Cardiac muscle cell (in vitro differentiated cells and primary cell): ENCODE measurements around the gene TPM4. TPM values are rescaled to one million over a fixed set of nuclear protein-coding genes. Genes with fewer than 3 reads are reported as not detected.

Experiments
- DNase-seq, 2 donors: peaks; one replicate each; pipeline versions ENCODE4 v3.0.0 to v3.0.0-alpha.2; 2010 to 2017; ENCODE audit warnings: low read depth in 1 of 2, low spot score in 1 of 2
- H3K27ac ChIP-seq: fragments of 200-600 bp; sonication (generic); 2 replicates; pipeline ENCODE4 v1.5.1; 2016
- H3K27me3 ChIP-seq: fragments of 200-600 bp; sonication (generic); 2 replicates; pipeline ENCODE4 v1.6.0; 2016; ENCODE audit warnings: control low read depth
- H3K36me3 ChIP-seq: fragments of 200-600 bp; sonication (generic); 2 replicates; pipeline ENCODE4 v1.5.1; 2016; ENCODE audit warnings: control low read depth
- H3K4me1 ChIP-seq: fragments of 200-600 bp; sonication (generic); 2 replicates; pipeline ENCODE4 v1.8.1; 2017; ENCODE audit warnings: low read depth, mild to moderate bottlenecking, mixed run types
- H3K4me3 ChIP-seq: fragments of 200-600 bp; sonication (generic); 2 replicates; pipeline ENCODE4 v1.5.1; 2016; ENCODE audit warnings: mild to moderate bottlenecking
- H3K9me3 ChIP-seq: fragments of 200-600 bp; sonication (generic); 2 replicates; pipeline ENCODE4 v1.5.1; 2017; ENCODE audit warnings: low read depth, mild to moderate bottlenecking, control low read depth
- polyA plus RNA-seq: library from polyadenylated mRNA; unstranded; fragments of >200 nt; fragmentation: Nextera tagmentation; extraction: Ambion mirVana; gene quantifications from 2 replicates; pipeline ENCODE4 v1.2.1, GENCODE V29; 2016
- total RNA-seq: library from RNA; depleted of rRNA; stranded (reverse); fragments of >200 nt; gene quantifications from 2 replicates; pipeline ENCODE4 v1.2.3, GENCODE V29; 2016
- TF ChIP-seq, protein P1 (sequence below): IDR thresholded peaks from 2 replicates; pipeline ENCODE4 v1.5.1; 2012; ENCODE audit warnings: low read depth, mild to moderate bottlenecking, low read length

The TPM4 gene
- total and polyA plus RNA-seq, 2 experiments from 2014 or later, result 118 to 268 TPM

GRCh38 chr19:16035601-16036297, 40.5 kb upstream of the TPM4 start:
- no peak overlapping the region for H3K4me3 ChIP-seq
- TF ChIP-seq, protein P1, sequence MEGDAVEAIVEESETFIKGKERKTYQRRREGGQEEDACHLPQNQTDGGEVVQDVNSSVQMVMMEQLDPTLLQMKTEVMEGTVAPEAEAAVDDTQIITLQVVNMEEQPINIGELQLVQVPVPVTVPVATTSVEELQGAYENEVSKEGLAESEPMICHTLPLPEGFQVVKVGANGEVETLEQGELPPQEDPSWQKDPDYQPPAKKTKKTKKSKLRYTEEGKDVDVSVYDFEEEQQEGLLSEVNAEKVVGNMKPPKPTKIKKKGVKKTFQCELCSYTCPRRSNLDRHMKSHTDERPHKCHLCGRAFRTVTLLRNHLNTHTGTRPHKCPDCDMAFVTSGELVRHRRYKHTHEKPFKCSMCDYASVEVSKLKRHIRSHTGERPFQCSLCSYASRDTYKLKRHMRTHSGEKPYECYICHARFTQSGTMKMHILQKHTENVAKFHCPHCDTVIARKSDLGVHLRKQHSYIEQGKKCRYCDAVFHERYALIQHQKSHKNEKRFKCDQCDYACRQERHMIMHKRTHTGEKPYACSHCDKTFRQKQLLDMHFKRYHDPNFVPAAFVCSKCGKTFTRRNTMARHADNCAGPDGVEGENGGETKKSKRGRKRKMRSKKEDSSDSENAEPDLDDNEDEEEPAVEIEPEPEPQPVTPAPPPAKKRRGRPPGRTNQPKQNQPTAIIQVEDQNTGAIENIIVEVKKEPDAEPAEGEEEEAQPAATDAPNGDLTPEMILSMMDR, result no peak
- H3K36me3 ChIP-seq, result no peaks in the 10 kb centered on the region
- H3K9me3 ChIP-seq, result no peaks in the 10 kb centered on the region
- no peaks in the 10 kb centered on the region for H3K27me3 ChIP-seq
- no peaks in the 10 kb centered on the region for H3K4me1 ChIP-seq
- H3K27ac ChIP-seq, result no peak overlapping the region
- no peak for DNase-seq

- no peaks in the 10 kb centered on the region for H3K9me3 ChIP-seq
- DNase-seq, result no peak
- TF ChIP-seq, protein P1, result no peak
- H3K27ac ChIP-seq, result no peak overlapping the region
- H3K4me3 ChIP-seq, result no peak overlapping the region
- no peaks in the 10 kb centered on the region for H3K27me3 ChIP-seq
- H3K4me1 ChIP-seq, result no peaks in the 10 kb centered on the region
- no peaks in the 10 kb centered on the region for H3K36me3 ChIP-seq
These were observed 39.8 kb upstream of the TPM4 start for GRCh38 chr19:16036397-16036925.

- Histone ChIP-seq H3K4me1 (no peaks in the 10 kb centered on the region), H3K27me3 (no peaks in the 10 kb centered on the region), H3K36me3 (no peaks in the 10 kb centered on the region), H3K9me3 (no peaks in the 10 kb centered on the region), H3K27ac (no peak overlapping the region), H3K4me3 (no peak overlapping the region)
- DNase-seq, result no peak
- TF ChIP-seq, protein P1, result no peak
These were observed 39.4 kb upstream of the TPM4 start for GRCh38 chr19:16036941-16037340.

- Histone ChIP-seq H3K36me3 (no peaks in the 10 kb centered on the region), H3K27ac (no peak overlapping the region), H3K4me1 (no peaks in the 10 kb centered on the region), H3K9me3 (no peaks in the 10 kb centered on the region), H3K27me3 (no peaks in the 10 kb centered on the region), H3K4me3 (no peak overlapping the region)
- DNase-seq, result no peak
- TF ChIP-seq, protein P1, result no peak
These were observed 38.7 kb upstream of the TPM4 start for GRCh38 chr19:16037424-16038195.

GRCh38 chr19:16038196-16038695, 38.0 kb upstream of the TPM4 start:
- TF ChIP-seq, protein P1, result no peak
- H3K27ac ChIP-seq, result no peak overlapping the region
- H3K36me3 ChIP-seq, result no peaks in the 10 kb centered on the region
- no peaks in the 10 kb centered on the region for H3K4me1 ChIP-seq
- no peaks in the 10 kb centered on the region for H3K27me3 ChIP-seq
- no peak overlapping the region for H3K4me3 ChIP-seq
- no peaks in the 10 kb centered on the region for H3K9me3 ChIP-seq
- no peak for DNase-seq
